Fibroblast of skin of left quadriceps (primary cell): ENCODE results near the gene KRT1.

ENCODE experiments used
- DNase-seq, 2 experiments: peaks; one replicate each; pipeline ENCODE4 v3.0.0-alpha.2; 2013; ENCODE audit warnings: low read depth in 2 of 2

Gene KRT1

GRCh38 chr12:52698651-52699340 is 18.6 kb upstream of the KRT1 start:
- no peak for DNase-seq

GRCh38 chr12:52697058-52697582 is 16.9 kb upstream of the KRT1 start:
- DNase-seq: no peak

- no peak for DNase-seq
These were observed 16.4 kb upstream of the KRT1 start for GRCh38 chr12:52696588-52696987.

GRCh38 chr12:52695039-52695438 is 14.8 kb upstream of the KRT1 start:
- no peak for DNase-seq

GRCh38 chr12:52694151-52694550 is 13.9 kb upstream of the KRT1 start:
- no peak for DNase-seq

- DNase-seq: no peak
These were observed 13.1 kb upstream of the KRT1 start for GRCh38 chr12:52693261-52693660.

- no peak for DNase-seq
These were observed 12.0 kb upstream of the KRT1 start for GRCh38 chr12:52692254-52692653.

- DNase-seq: no peak
These were observed 11.6 kb upstream of the KRT1 start for GRCh38 chr12:52691841-52692150.

GRCh38 chr12:52691076-52691840 is 11.1 kb upstream of the KRT1 start:
- no peak for DNase-seq

- DNase-seq: no peak
These were observed 10.3 kb upstream of the KRT1 start for GRCh38 chr12:52690351-52691075.

GRCh38 chr12:52689936-52690335 is 9.7 kb upstream of the KRT1 start:
- DNase-seq: no peak

GRCh38 chr12:52689239-52689638 is 9.0 kb upstream of the KRT1 start:
- DNase-seq: no peak

GRCh38 chr12:52688481-52688880 is 8.3 kb upstream of the KRT1 start:
- no peak for DNase-seq

GRCh38 chr12:52687497-52688385 is 7.5 kb upstream of the KRT1 start:
- DNase-seq: no peak

- no peak for DNase-seq
These were observed 6.7 kb upstream of the KRT1 start for GRCh38 chr12:52686756-52687487.

GRCh38 chr12:52686063-52686462 is 5.9 kb upstream of the KRT1 start:
- DNase-seq: no peak

GRCh38 chr12:52685406-52685890 is 5.2 kb upstream of the KRT1 start:
- DNase-seq: no peak

- DNase-seq: no peak
These were observed 4.2 kb upstream of the KRT1 start for GRCh38 chr12:52684431-52684830.

GRCh38 chr12:52683575-52684300 is 3.5 kb upstream of the KRT1 start:
- no peak for DNase-seq

- no peak for DNase-seq
These were observed 2.8 kb upstream of the KRT1 start for GRCh38 chr12:52682938-52683574.
